Osteoblast (primary cell): Measurements from ENCODE around the gene JPT1. TPM values are rescaled to one million over a fixed set of nuclear protein-coding genes. Genes with fewer than 3 reads are reported as not detected.

Source experiments
- DNase-seq: peaks from one replicate; pipeline ENCODE4 v3.0.0; 2011; ENCODE audit warnings: low spot score, mixed read lengths; ENCODE audit not compliant: insufficient read length; ENCODE audit errors: missing footprints
- H2AFZ ChIP-seq: 2 replicates; pipeline ENCODE4 v1.6.0; 2011; ENCODE audit warnings: mild to moderate bottlenecking, low read length
- H3K27ac ChIP-seq: 2 replicates; pipeline ENCODE4 v1.5.1; 2011; ENCODE audit warnings: mild to moderate bottlenecking, low read depth, low read length, moderate library complexity
- H3K27me3 ChIP-seq: 2 replicates; pipeline ENCODE4 v1.6.0; 2012; ENCODE audit warnings: mild to moderate bottlenecking, control low read depth, inconsistent platforms, low read length, moderate library complexity; ENCODE audit not compliant: insufficient read depth
- H3K36me3 ChIP-seq: 2 replicates; pipeline ENCODE4 v1.5.1; 2011; ENCODE audit warnings: mild to moderate bottlenecking, low read length, control low read depth, moderate library complexity; ENCODE audit not compliant: insufficient read depth
- H3K4me1 ChIP-seq: 2 replicates; pipeline ENCODE4 v1.5.1; 2011; ENCODE audit warnings: mild to moderate bottlenecking, low read length, control low read depth, moderate library complexity; ENCODE audit not compliant: insufficient read depth
- H3K4me2 ChIP-seq: 2 replicates; pipeline ENCODE4 v1.6.0; 2011; ENCODE audit warnings: mild to moderate bottlenecking, low read length; ENCODE audit not compliant: insufficient read depth
- H3K4me3 ChIP-seq: fragments of 200-600 bp; sonication (generic); 3 replicates; pipeline ENCODE4 v1.5.1; 2012; ENCODE audit warnings: mild to moderate bottlenecking, low read length, inconsistent platforms; ENCODE audit not compliant: insufficient read depth
- H3K79me2 ChIP-seq: 2 replicates; pipeline ENCODE4 v1.6.0; 2012; ENCODE audit warnings: mild to moderate bottlenecking, low read length, control low read depth, inconsistent platforms; ENCODE audit not compliant: insufficient read depth
- H3K9me3 ChIP-seq: 2 replicates; pipeline ENCODE4 v1.5.1; 2011; ENCODE audit warnings: low read depth, low read length, control low read depth
- H4K20me1 ChIP-seq: 2 replicates; pipeline ENCODE4 v1.6.0; 2012; ENCODE audit warnings: mild to moderate bottlenecking, low read length, control low read depth; ENCODE audit not compliant: insufficient read depth
- CTCF ChIP-seq: IDR thresholded peaks from 2 replicates; pipeline ENCODE4 v1.5.1; 2011; ENCODE audit warnings: mild to moderate bottlenecking, low read depth, low read length, moderate library complexity; ENCODE audit errors: extremely low read depth
- total RNA-seq: library from RNA; depleted of rRNA; stranded (reverse); fragments of >200 nt; gene quantifications from 2 replicates; pipeline ENCODE4 v1.2.3, GENCODE V29; 2012

The JPT1 gene
- total RNA-seq, 1 donor: 60.8 TPM

GRCh38 chr17:75099881-75100595 lies 54.3 kb downstream of the JPT1 start:
- Histone ChIP-seq H3K4me2 (no peak overlapping the region), H3K4me3 (no peak overlapping the region), H2AFZ (no peak overlapping the region), H4K20me1 (no peaks in the 10 kb centered on the region), H3K27ac (no peak overlapping the region), H3K27me3 (no peaks in the 10 kb centered on the region), H3K9me3 (no peaks in the 10 kb centered on the region), H3K79me2 (no peaks in the 10 kb centered on the region), H3K4me1 (peaks cover 6% of the 10 kb centered on the region), H3K36me3 (peaks cover 23% of the 10 kb centered on the region)
- DNase-seq: peak; percentile 60
- TF ChIP-seq CTCF: no peak

GRCh38 chr17:75098861-75099260 lies 55.5 kb downstream of the JPT1 start:
- Histone ChIP-seq H3K79me2 (no peaks in the 10 kb centered on the region), H3K27me3 (no peaks in the 10 kb centered on the region), H3K4me1 (peaks cover 6% of the 10 kb centered on the region), H3K4me2 (no peak overlapping the region), H3K9me3 (no peaks in the 10 kb centered on the region), H2AFZ (no peak overlapping the region), H3K4me3 (no peak overlapping the region), H3K36me3 (peaks cover 20% of the 10 kb centered on the region), H3K27ac (no peak overlapping the region), H4K20me1 (no peaks in the 10 kb centered on the region)
- DNase-seq: peak; percentile 52
- no peak for TF ChIP-seq CTCF

DNA sequence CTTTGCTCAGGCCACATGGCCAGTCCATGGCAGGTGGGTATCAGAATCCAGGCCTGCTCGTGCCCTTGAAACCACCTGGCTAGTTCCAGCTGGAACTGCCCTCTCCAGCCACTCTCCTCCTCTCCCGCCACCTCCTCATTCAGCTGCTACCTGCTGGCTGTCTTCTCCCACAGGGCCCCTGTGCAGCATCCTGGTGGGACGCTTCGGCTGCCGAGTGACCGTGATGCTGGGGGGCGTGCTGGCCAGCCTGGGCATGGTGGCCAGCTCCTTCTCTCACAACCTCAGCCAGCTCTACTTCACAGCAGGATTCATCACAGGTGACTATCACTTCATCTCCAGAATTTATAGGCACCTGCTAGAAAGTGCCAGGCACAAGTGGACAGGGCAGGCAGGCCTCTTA lies 56.4 kb downstream of the JPT1 start:
- peak; percentile 73 for DNase-seq

More for the DNA sequence above, 56.4 kb downstream of the JPT1 start:
- H3K4me3 ChIP-seq: no peak overlapping the region
- H2AFZ ChIP-seq: no peak overlapping the region
- H3K27ac ChIP-seq: no peak overlapping the region
- H3K36me3 ChIP-seq: peaks cover 20% of the 10 kb centered on the region
- H3K4me2 ChIP-seq: no peak overlapping the region
- no peaks in the 10 kb centered on the region for H3K27me3 ChIP-seq
- H3K4me1 ChIP-seq: peaks cover 6% of the 10 kb centered on the region
- H3K9me3 ChIP-seq: no peaks in the 10 kb centered on the region
- no peaks in the 10 kb centered on the region for H4K20me1 ChIP-seq
- no peak for TF ChIP-seq CTCF
- H3K79me2 ChIP-seq: peaks cover 6% of the 10 kb centered on the region
